HL-60 (cell line): ENCODE data around the gene SP3.

Source experiments
- CTCF ChIP-seq: IDR thresholded peaks from one replicate; pipeline ENCODE4 v1.5.1; 2011; ENCODE audit warnings: low read length, control low read depth, inconsistent platforms; ENCODE audit not compliant: insufficient read depth
- GABPA ChIP-seq: IDR thresholded peaks from 2 replicates; pipeline ENCODE4 v1.6.1; 2012; ENCODE audit warnings: low read depth
- POLR2AphosphoS5 ChIP-seq: IDR thresholded peaks from 2 replicates; pipeline ENCODE4 v1.6.1; 2012; ENCODE audit warnings: low read depth
- REST ChIP-seq: IDR thresholded peaks from 2 replicates; pipeline ENCODE4 v1.6.1; 2012; ENCODE audit warnings: low read depth; ENCODE audit not compliant: insufficient replicate concordance

DNA sequence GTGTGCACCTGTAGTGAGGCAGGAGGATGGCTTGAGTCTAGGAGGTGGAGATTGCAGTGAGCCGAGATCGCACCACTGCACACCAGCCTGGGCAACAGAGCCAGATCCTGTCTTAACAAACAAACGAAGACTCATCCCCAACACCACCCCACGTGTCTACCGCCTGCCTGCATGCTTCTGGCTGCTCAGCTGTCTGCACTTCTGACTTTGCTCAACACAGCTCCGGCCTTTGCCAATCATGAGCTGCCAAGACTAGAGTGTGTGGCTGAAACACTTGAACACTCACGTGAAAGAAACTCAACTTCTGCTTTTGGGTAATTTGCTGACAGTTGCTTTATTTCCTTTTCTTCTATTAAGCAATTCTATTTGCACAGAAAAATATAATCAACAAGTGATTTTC lies 32.1 kb upstream of the SP3 start:
- TF ChIP-seq GABPA, result no peak
- no peak for TF ChIP-seq CTCF
- no peak for TF ChIP-seq REST
- peak; percentile 95 for TF ChIP-seq POLR2AphosphoS5
